GM23338 (cell line): ENCODE measurements around the gene PCSK6.

Source experiments
- CREB1 ChIP-seq: fragments of 250-450 bp; sonication (Bioruptor Pico); IDR thresholded peaks from 2 replicates; pipeline ENCODE4 v1.5.0; 2020; ENCODE audit warnings: low read depth, mild to moderate bottlenecking, moderate library complexity
- CTCF ChIP-seq, 2 experiments: fragments of 200-600 bp in 1 of 2; sonication (generic) in 1 of 2; conservative IDR thresholded peaks; 2 replicates each; pipeline versions ENCODE4 v1.5.1 to v1.6.1; 2016 to 2017; ENCODE audit warnings: antibody characterized with exemption in 2 of 2, low read depth in 2 of 2, mild to moderate bottlenecking in 2 of 2, moderate library complexity in 1 of 2
- ETS1 ChIP-seq: IDR thresholded peaks from 2 replicates; pipeline ENCODE4 v1.6.1; 2016; ENCODE audit warnings: antibody characterized with exemption
- EZH2 ChIP-seq: fragments of 200-600 bp; sonication (generic); IDR thresholded peaks from one replicate; pipeline ENCODE4 v1.8.0; 2017; ENCODE audit warnings: antibody characterized with exemption, mild to moderate bottlenecking, low read depth; ENCODE audit not compliant: unreplicated experiment
- EZH2phosphoT487 ChIP-seq: fragments of 200-600 bp; sonication (generic); IDR thresholded peaks from one replicate; pipeline ENCODE4 v1.8.1; 2018; ENCODE audit warnings: antibody characterized with exemption; ENCODE audit not compliant: unreplicated experiment
- JUNB ChIP-seq: IDR thresholded peaks from one replicate; pipeline ENCODE4 v1.6.1; 2016; ENCODE audit warnings: antibody characterized with exemption; ENCODE audit not compliant: unreplicated experiment
- NANOG ChIP-seq: IDR thresholded peaks from 2 replicates; pipeline ENCODE4 v1.6.1; 2016; ENCODE audit warnings: antibody characterized with exemption, borderline replicate concordance
- POLR2AphosphoS5 ChIP-seq: IDR thresholded peaks from 2 replicates; pipeline ENCODE4 v1.6.1; 2016; ENCODE audit warnings: antibody characterized with exemption, low read depth
- REST ChIP-seq: IDR thresholded peaks from one replicate; pipeline ENCODE4 v1.6.1; 2018; ENCODE audit warnings: antibody characterized with exemption; ENCODE audit not compliant: unreplicated experiment
- STAT1 ChIP-seq: IDR thresholded peaks from one replicate; pipeline ENCODE4 v1.6.1; 2016; ENCODE audit warnings: antibody characterized with exemption; ENCODE audit not compliant: unreplicated experiment
- ZNF114 ChIP-seq: fragments of 250-450 bp; sonication (Bioruptor Pico); IDR thresholded peaks from 2 replicates; pipeline ENCODE4 v1.5.0; 2020; ENCODE audit warnings: mild to moderate bottlenecking, moderate library complexity
- ZNF331 ChIP-seq: fragments of 250-450 bp; sonication (Bioruptor Pico); IDR thresholded peaks from 2 replicates; pipeline ENCODE4 v1.5.0; 2020; ENCODE audit warnings: low read depth, mild to moderate bottlenecking, moderate library complexity
- ZNF462 ChIP-seq: fragments of 250-450 bp; sonication (Bioruptor Pico); IDR thresholded peaks from 2 replicates; pipeline ENCODE4 v1.5.0; 2020; ENCODE audit warnings: mild to moderate bottlenecking, moderate library complexity

GRCh38 chr15:101535170-101535902, 45.8 kb upstream of the PCSK6 start:
- TF ChIP-seq CTCF (conservative IDR thresholded peaks at IDR 0.05; ENCODE audit: low read depth in 2 of 2) (no peak), EZH2phosphoT487 (no peak), POLR2AphosphoS5 (no peak), EZH2 (no peak), REST (no peak), ZNF331 (CRISPR knock-in tag) (no peak), ZNF114 (CRISPR knock-in tag) (no peak), CREB1 (CRISPR knock-in tag) (no peak), ZNF462 (CRISPR knock-in tag) (no peak), STAT1 (no peak), JUNB (no peak), NANOG (no peak), ETS1 (no peak)
